Breast epithelium (tissue), 4 donors: ENCODE measurements around the gene DBN1. TPM values are rescaled to one million over a fixed set of nuclear protein-coding genes. Genes with fewer than 3 reads are reported as not detected.
A peak's percentile ranks its signal among the peaks of the same experiment; 100 is the strongest.

ENCODE experiments used
- DNase-seq, 2 donors: peaks; one replicate each; pipeline ENCODE4 v3.0.0-alpha.2; 2019; ENCODE audit warnings: low spot score in 2 of 2
- H3K27ac ChIP-seq, 2 donors: fragments of 200-600 bp; sonication (generic) in 1 of 2; one replicate each; pipeline ENCODE4 v1.5.1; 2016 to 2019; ENCODE audit warnings: mild to moderate bottlenecking in 1 of 2
- H3K27me3 ChIP-seq, 2 donors: fragments of 200-600 bp; sonication (generic) in 1 of 2; one replicate each; pipeline versions ENCODE4 v1.5.1 to v1.6.0; 2017 to 2019; ENCODE audit warnings: control low read depth in 1 of 2, mild to moderate bottlenecking in 1 of 2
- H3K36me3 ChIP-seq: fragments of 200-600 bp; one replicate; pipeline ENCODE4 v1.5.1; 2019
- H3K4me1 ChIP-seq, 2 donors: fragments of 200-600 bp; sonication (generic); one replicate each; pipeline ENCODE4 v1.5.1; 2016 to 2019; ENCODE audit warnings: control low read depth in 1 of 2
- H3K4me3 ChIP-seq, 3 donors: fragments of 200-600 bp; sonication (generic); 1 replicate in 2 of 3; 2 replicates in 1 of 3; pipeline ENCODE4 v1.5.1; 2016 to 2019; ENCODE audit warnings: mild to moderate bottlenecking in 3 of 3, moderate library complexity in 2 of 3
- H3K9me3 ChIP-seq, 2 donors: fragments of 200-600 bp; sonication (generic) in 1 of 2; one replicate each; pipeline ENCODE4 v1.5.1; 2016 to 2019; ENCODE audit warnings: control low read depth in 1 of 2
- POLR2A ChIP-seq: fragments of 450-650 bp; IDR thresholded peaks from one replicate; pipeline ENCODE4 v1.6.1; 2016; ENCODE audit warnings: antibody characterized with exemption, mild to moderate bottlenecking, moderate library complexity
- POLR2AphosphoS5 ChIP-seq, 3 donors: sonication (generic); formaldehyde crosslinking; IDR thresholded peaks; one replicate each; pipeline ENCODE4 v1.6.1; 2017; ENCODE audit warnings: antibody characterized with exemption in 3 of 3
- intact Hi-C: fragments of 100-400 bp; cut with DNase I; formaldehyde crosslinking; loops from one replicate; pipeline ENCODE4 v1.15.1; 2023; ENCODE audit warnings: low total_unique reads
- total RNA-seq, 3 donors: library from RNA; depleted of rRNA; stranded (reverse); fragments of >200 nt; gene quantifications; one replicate each; pipeline ENCODE4 v1.1.0, GENCODE V29; 2016
- TF ChIP-seq, protein P1 (sequence below), 3 donors: fragments of 450-650 bp; IDR thresholded peaks; one replicate each; pipeline ENCODE4 v1.5.1; 2016 to 2017; ENCODE audit warnings: antibody characterized with exemption in 3 of 3, mild to moderate bottlenecking in 3 of 3, moderate library complexity in 3 of 3

DBN1 gene
- total RNA-seq, 3 donors from 2014 or later, result 30.7 to 94.6 (median 61.3) TPM

DNA sequence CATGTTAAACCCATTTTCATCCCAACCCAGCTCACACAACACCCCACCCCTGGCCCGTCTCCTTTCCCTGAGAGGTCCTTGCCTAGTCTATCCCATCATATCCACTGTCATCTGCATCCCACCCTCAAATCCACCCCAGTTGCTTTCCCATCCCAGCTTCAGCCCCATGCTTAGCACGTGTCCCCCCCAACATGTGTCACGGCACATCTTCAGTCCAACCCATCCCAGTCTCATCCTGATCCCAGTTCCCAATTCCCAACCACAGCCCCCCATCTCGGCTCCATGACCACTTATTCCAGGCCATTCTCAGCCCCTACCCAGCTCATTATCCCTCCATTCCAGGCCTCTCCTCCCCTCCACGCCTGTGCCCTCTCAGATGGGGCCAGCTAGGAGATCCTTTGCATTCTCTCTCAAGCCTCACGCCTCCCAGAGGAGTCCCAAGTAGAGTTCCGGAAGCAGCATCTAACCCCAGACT is 605 bp upstream of the DBN1 start:
- Histone ChIP-seq H3K4me3 (peak overlapping the region; percentile 81 to 96 (median 81)), H3K4me1 (peaks cover 14 to 18% of the 10 kb centered on the region in 2 donors), H3K27me3 (no peaks in the 10 kb centered on the region), H3K36me3 (no peaks in the 10 kb centered on the region), H3K27ac (peak overlapping the region; percentile 55 to 77), H3K9me3 (no peaks in the 10 kb centered on the region)
- intact Hi-C loops, result no loop called here
- TF ChIP-seq POLR2A, result no peak
- TF ChIP-seq, protein P1, sequence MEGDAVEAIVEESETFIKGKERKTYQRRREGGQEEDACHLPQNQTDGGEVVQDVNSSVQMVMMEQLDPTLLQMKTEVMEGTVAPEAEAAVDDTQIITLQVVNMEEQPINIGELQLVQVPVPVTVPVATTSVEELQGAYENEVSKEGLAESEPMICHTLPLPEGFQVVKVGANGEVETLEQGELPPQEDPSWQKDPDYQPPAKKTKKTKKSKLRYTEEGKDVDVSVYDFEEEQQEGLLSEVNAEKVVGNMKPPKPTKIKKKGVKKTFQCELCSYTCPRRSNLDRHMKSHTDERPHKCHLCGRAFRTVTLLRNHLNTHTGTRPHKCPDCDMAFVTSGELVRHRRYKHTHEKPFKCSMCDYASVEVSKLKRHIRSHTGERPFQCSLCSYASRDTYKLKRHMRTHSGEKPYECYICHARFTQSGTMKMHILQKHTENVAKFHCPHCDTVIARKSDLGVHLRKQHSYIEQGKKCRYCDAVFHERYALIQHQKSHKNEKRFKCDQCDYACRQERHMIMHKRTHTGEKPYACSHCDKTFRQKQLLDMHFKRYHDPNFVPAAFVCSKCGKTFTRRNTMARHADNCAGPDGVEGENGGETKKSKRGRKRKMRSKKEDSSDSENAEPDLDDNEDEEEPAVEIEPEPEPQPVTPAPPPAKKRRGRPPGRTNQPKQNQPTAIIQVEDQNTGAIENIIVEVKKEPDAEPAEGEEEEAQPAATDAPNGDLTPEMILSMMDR (IDR thresholded peaks at IDR 0.05), result no peak
- TF ChIP-seq POLR2AphosphoS5 (IDR thresholded peaks at IDR 0.05), result no peak
- DNase-seq, result no peak

DNA sequence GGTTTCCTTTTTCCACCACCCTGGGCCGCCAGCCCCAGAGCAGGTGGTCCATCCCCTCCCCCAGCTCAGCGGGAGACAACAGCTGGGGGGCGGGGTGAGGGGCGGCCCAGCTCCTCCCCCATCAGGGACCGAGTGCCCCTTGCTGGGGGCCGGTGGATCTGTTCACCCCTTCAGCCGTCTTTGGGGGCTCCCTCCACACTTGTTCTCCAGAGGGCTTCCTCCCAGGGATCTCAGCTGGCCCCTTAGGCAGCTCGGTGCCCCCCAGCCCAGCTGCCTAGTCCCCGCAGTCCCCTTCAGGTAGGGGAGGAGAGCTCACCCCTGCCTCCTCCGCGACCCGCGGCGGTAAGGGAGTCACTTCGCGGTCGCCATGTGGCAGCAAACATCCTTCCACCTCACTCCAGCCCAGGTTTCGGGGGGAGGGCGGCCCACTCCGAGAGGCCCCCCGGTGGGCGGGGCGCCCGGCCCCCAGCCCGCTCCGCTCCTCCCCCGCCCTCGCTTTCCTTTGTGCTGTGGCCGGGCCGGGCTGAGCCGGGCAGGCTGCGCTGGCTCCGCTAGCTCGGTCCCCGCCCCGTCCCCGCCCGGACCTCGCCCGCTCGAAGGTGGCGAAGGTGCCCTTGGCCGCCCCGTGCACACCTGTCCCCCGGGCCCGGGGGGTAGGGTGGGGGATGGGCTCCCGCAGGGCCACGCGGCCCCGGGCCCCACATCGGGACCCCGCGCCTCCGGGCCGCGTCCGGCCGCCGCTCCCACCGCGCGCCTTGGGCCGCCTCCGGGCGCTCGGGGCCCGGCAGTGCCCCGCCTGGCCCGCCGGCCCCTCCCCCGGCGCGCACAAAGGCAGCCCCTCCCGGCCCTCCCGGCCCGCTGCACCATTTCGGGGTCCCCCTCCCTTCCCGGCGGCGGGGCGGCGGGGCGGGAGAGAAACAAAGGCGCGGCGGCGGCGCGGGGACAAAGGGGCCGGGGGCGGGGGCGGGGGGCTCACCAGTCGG is 683 bp downstream of the DBN1 start:
- H3K4me1 ChIP-seq, result peaks cover 8 to 14% of the 10 kb centered on the region in 2 donors
- intact Hi-C loops, result no loop called here
- no peak for DNase-seq
- H3K36me3 ChIP-seq, result no peaks in the 10 kb centered on the region
- H3K9me3 ChIP-seq, result no peaks in the 10 kb centered on the region
- peak overlapping the region; percentile 81 to 96 (median 81) for H3K4me3 ChIP-seq
- peak overlapping the region; percentile 55 to 77 for H3K27ac ChIP-seq
- no peaks in the 10 kb centered on the region for H3K27me3 ChIP-seq
- TF ChIP-seq POLR2A (no peak), POLR2AphosphoS5 (IDR thresholded peaks at IDR 0.05) (no peak)
- TF ChIP-seq, protein P1 (IDR thresholded peaks at IDR 0.05), result no peak

DNA sequence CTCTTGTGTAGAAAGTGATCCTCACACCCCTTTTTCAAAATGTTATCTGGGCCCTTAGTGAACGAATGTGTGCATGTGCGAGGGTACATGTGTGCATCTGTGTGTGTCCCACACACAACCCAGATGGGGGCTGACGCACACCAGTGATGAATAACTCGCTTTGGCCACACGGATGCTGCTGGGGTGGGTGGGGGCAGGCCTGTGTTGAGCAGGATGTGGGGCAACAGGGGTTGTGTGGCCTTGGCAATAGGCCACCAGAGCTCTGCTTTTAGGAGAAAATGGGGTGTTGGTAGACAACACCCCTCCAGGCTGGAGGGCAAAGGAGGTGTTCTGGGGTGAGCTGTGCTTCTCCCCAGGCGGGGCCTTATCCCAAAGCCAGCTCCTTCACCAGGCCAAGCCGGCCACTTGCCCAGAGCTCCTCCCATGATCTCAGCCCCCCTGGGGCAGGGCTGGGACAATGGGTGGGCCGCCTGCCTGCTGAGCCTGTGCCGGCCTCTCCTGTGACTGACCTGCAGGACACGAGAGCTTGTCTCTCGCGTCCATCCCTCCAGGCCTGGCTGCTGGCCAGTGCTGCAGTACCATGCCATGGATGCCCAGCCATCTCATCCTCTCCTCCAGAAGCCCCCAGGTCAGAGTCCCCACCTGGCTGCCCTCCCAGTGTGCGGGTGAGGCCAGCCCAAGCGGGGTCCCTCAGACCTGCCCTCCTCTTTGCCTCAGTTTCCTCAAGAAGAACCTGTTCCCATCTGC is 1.7 kb downstream of the DBN1 start:
- TF ChIP-seq, protein P1 (IDR thresholded peaks at IDR 0.05), result no peak
- TF ChIP-seq POLR2A (no peak), POLR2AphosphoS5 (IDR thresholded peaks at IDR 0.05) (no peak)
- H3K27ac ChIP-seq, result peak overlapping the region in 1 of 2 donors; percentile 77
- no peak for DNase-seq
- H3K36me3 ChIP-seq, result no peaks in the 10 kb centered on the region
- no peaks in the 10 kb centered on the region for H3K9me3 ChIP-seq
- peak overlapping the region; percentile 81 to 96 (median 81) for H3K4me3 ChIP-seq
- H3K4me1 ChIP-seq, result peaks cover 8 to 14% of the 10 kb centered on the region in 2 donors
- intact Hi-C loops, result no loop called here
- H3K27me3 ChIP-seq, result no peaks in the 10 kb centered on the region

DNA sequence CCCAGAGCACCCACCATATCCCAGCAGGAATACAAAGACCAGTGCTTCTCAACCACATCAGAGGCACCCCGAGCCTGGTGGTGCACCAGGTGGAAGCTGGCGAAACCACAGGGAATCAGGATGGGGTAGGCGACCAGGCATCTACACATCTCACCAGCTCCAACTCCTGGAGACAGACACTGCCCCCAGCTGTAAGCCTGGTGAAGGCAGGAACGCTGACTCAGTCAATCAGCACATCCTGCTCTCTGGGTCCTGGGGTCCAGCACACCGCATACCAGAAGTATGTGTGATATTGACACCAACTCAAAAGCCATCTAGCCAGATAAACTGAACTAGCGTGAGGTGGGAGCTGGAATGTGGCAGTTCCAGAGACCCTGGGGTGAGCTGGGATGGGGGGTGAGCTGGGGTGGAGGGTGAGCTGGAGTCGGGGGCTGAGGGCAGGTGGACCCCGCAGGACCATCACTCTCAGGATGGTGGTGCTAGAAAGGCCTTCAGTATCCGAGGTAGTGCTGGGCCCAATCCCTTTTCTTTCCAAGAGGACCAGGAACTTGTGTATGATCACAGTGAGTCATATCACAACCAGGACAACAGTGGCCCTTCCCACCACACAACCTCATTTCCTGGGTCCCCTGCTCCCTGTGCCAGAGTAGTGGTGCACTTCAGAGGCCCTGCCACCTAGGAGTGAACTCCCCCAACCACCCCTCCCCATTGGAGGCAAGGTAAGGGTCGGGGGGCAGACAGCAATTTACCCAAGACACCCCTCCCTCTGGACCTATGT is 2.5 kb downstream of the DBN1 start:
- no peak for DNase-seq
- intact Hi-C loops, result no loop called here
- peak overlapping the region in 1 of 2 donors; percentile 77 for H3K27ac ChIP-seq
- no peaks in the 10 kb centered on the region for H3K9me3 ChIP-seq
- no peaks in the 10 kb centered on the region for H3K27me3 ChIP-seq
- H3K36me3 ChIP-seq, result no peaks in the 10 kb centered on the region
- TF ChIP-seq POLR2AphosphoS5 (IDR thresholded peaks at IDR 0.05) (no peak), POLR2A (no peak)
- TF ChIP-seq, protein P1 (IDR thresholded peaks at IDR 0.05), result no peak
- peak overlapping the region in 1 of 3 donors; percentile 96 for H3K4me3 ChIP-seq
- H3K4me1 ChIP-seq, result peaks cover 8 to 14% of the 10 kb centered on the region in 2 donors
